SK-N-SH treated with all-trans-retinoic acid at 6 μM for 48 hours (cell line): ENCODE measurements around the gene SAFB2.
A peak's percentile ranks its signal among the peaks of the same experiment; 100 is the strongest.

Source experiments
- ATAC-seq: fragments of 200-7000 bp; cut with Tn5 transposase; 3 replicates; pipeline ENCODE4 v1.9.1; 2020; ENCODE audit warnings: mild to moderate bottlenecking, moderate library complexity
- BACH2 ChIP-seq: fragments of 250-450 bp; sonication (Bioruptor Pico); IDR thresholded peaks from 2 replicates; pipeline ENCODE4 v1.9.0; 2021; ENCODE audit warnings: mild to moderate bottlenecking, borderline replicate concordance
- CSDC2 ChIP-seq: fragments of 250-450 bp; sonication (Bioruptor Pico); IDR thresholded peaks from 2 replicates; pipeline ENCODE4 v1.5.0; 2020; ENCODE audit warnings: mild to moderate bottlenecking, moderate library complexity
- CSRNP3 ChIP-seq: fragments of 250-450 bp; sonication (Bioruptor Pico); IDR thresholded peaks from 2 replicates; pipeline ENCODE4 v1.5.1; 2021; ENCODE audit warnings: mild to moderate bottlenecking, moderate library complexity
- ESRRG ChIP-seq: fragments of 250-450 bp; sonication (Bioruptor Pico); IDR thresholded peaks from 2 replicates; pipeline ENCODE4 v1.6.1; 2021; ENCODE audit warnings: mild to moderate bottlenecking
- GLIS3 ChIP-seq: fragments of 250-450 bp; sonication (Bioruptor Pico); IDR thresholded peaks from 2 replicates; pipeline ENCODE4 v1.5.0; 2020; ENCODE audit warnings: mild to moderate bottlenecking, moderate library complexity
- ISL1 ChIP-seq: fragments of 250-450 bp; sonication (Bioruptor Pico); IDR thresholded peaks from 2 replicates; pipeline ENCODE4 v2.1.2; 2022; ENCODE audit warnings: mild to moderate bottlenecking, moderate library complexity
- OSR1 ChIP-seq: fragments of 250-450 bp; sonication (Bioruptor Pico); IDR thresholded peaks from 2 replicates; pipeline ENCODE4 v1.8.0; 2022; ENCODE audit warnings: moderate library complexity, mild to moderate bottlenecking, inconsistent platforms
- POU6F1 ChIP-seq: fragments of 250-450 bp; sonication (Bioruptor Pico); IDR thresholded peaks from 2 replicates; pipeline ENCODE4 v1.8.0; 2021; ENCODE audit warnings: low read depth, mild to moderate bottlenecking, moderate library complexity, borderline replicate concordance
- PPARA ChIP-seq: fragments of 250-450 bp; sonication (Bioruptor Pico); IDR thresholded peaks from 2 replicates; pipeline ENCODE4 v1.5.0; 2020; ENCODE audit warnings: mild to moderate bottlenecking, borderline replicate concordance
- RARB ChIP-seq: fragments of 250-450 bp; sonication (Bioruptor Pico); IDR thresholded peaks from 2 replicates; pipeline ENCODE4 v1.8.0; 2021; ENCODE audit warnings: mild to moderate bottlenecking, moderate library complexity
- SNAI2 ChIP-seq: fragments of 250-450 bp; sonication (Bioruptor Pico); IDR thresholded peaks from 2 replicates; pipeline ENCODE4 v1.5.0; 2020; ENCODE audit warnings: mild to moderate bottlenecking, moderate library complexity
- TCF4 ChIP-seq: fragments of 250-450 bp; sonication (Bioruptor Pico); IDR thresholded peaks from 2 replicates; pipeline ENCODE4 v1.8.0; 2021; ENCODE audit warnings: mild to moderate bottlenecking, moderate library complexity, borderline replicate concordance
- TOX ChIP-seq: fragments of 250-450 bp; sonication (Bioruptor Pico); IDR thresholded peaks from 2 replicates; pipeline ENCODE4 v1.8.0; 2021; ENCODE audit warnings: mild to moderate bottlenecking, moderate library complexity, borderline replicate concordance
- ZC3H10 ChIP-seq: fragments of 250-450 bp; sonication (Bioruptor Pico); IDR thresholded peaks from 2 replicates; pipeline ENCODE4 v1.5.1; 2021; ENCODE audit warnings: mild to moderate bottlenecking, moderate library complexity
- ZFP3 ChIP-seq: fragments of 250-450 bp; sonication (Bioruptor Pico); IDR thresholded peaks from 2 replicates; pipeline ENCODE4 v1.5.0; 2020; ENCODE audit warnings: mild to moderate bottlenecking, moderate library complexity
- ZNF565 ChIP-seq: fragments of 450-650 bp; formaldehyde crosslinking; conservative IDR thresholded peaks from 2 replicates; pipeline ENCODE4 v1.5.0; 2020; ENCODE audit warnings: low read depth, mild to moderate bottlenecking, moderate library complexity
- ZNF8 ChIP-seq: fragments of 450-650 bp; formaldehyde crosslinking; IDR thresholded peaks from 2 replicates; pipeline ENCODE4 v1.5.0; 2020; ENCODE audit warnings: mild to moderate bottlenecking, moderate library complexity

SAFB2 gene

GRCh38 chr19:5563008-5563431 is 59.6 kb downstream of the SAFB2 start:
- TF ChIP-seq OSR1 (CRISPR knock-in tag) (no peak), ISL1 (CRISPR knock-in tag) (no peak), CSRNP3 (no peak), SNAI2 (CRISPR knock-in tag) (no peak), GLIS3 (no peak), PPARA (no peak), TOX (CRISPR knock-in tag) (no peak), ZNF565 (CRISPR knock-in tag) (no peak), ZNF8 (no peak), ZFP3 (no peak)
- no peak; the same call in 2 of the 3 replicates for ATAC-seq

GRCh38 chr19:5562280-5562679 is 60.3 kb downstream of the SAFB2 start:
- ATAC-seq = no peak
- no peak for TF ChIP-seq RARB (CRISPR knock-in tag)
- TF ChIP-seq ZC3H10 (CRISPR knock-in tag) = no peak
- no peak for TF ChIP-seq ESRRG (CRISPR knock-in tag)
- no peak for TF ChIP-seq ZFP3
- no peak for TF ChIP-seq CSRNP3
- no peak for TF ChIP-seq PPARA
- no peak for TF ChIP-seq POU6F1 (CRISPR knock-in tag)
- TF ChIP-seq ZNF565 (CRISPR knock-in tag) = no peak
- TF ChIP-seq TCF4 = no peak

- no peak for TF ChIP-seq TOX (CRISPR knock-in tag)
- TF ChIP-seq POU6F1 (CRISPR knock-in tag) = no peak
- no peak for TF ChIP-seq PPARA
- TF ChIP-seq CSRNP3 = no peak
- no peak for TF ChIP-seq ZC3H10 (CRISPR knock-in tag)
- TF ChIP-seq ZNF8 = no peak
- no peak for ATAC-seq
Measured at GRCh38 chr19:5561559-5561958, 61.0 kb downstream of the SAFB2 start.

GRCh38 chr19:5560156-5560555 is 62.4 kb downstream of the SAFB2 start:
- TF ChIP-seq BACH2 (CRISPR knock-in tag) = no peak
- no peak for TF ChIP-seq CSDC2 (CRISPR knock-in tag)
- ATAC-seq = no peak

- TF ChIP-seq TOX (CRISPR knock-in tag) (no peak), PPARA (no peak), RARB (CRISPR knock-in tag) (no peak), ZC3H10 (CRISPR knock-in tag) (no peak)
Measured at GRCh38 chr19:5559804-5560133, 62.8 kb downstream of the SAFB2 start.

GRCh38 chr19:5558101-5558621 is 64.4 kb downstream of the SAFB2 start:
- TF ChIP-seq POU6F1 (CRISPR knock-in tag) (no peak), ZC3H10 (CRISPR knock-in tag) (no peak), ZFP3 (peak; percentile 97), CSRNP3 (no peak)
- no peak for ATAC-seq

More at GRCh38 chr19:5559804-5560133, 62.8 kb downstream of the SAFB2 start:
- ATAC-seq = no peak
